Skeletal muscle cell (primary cell): ENCODE measurements around the gene CLDN15.
A peak's percentile ranks its signal among the peaks of the same experiment; 100 is the strongest.
"Not testable (repeated sequence)": the region's sequence is repeated elsewhere in the genome, so short reads cannot be mapped to it uniquely, and the experiment has no call there.

ENCODE experiments used
- DNase-seq: peaks from one replicate; pipeline ENCODE4 v3.0.0-alpha.2; 2010; ENCODE audit warnings: low read depth
- H3K4me3 ChIP-seq: 2 replicates; pipeline ENCODE4 v1.5.1; 2011; ENCODE audit warnings: low read depth, mild to moderate bottlenecking, control low read depth, low read length, moderate library complexity

CLDN15 gene

GRCh38 chr7:101202603-101202918 is 35.0 kb downstream of the CLDN15 start:
- DNase-seq = no peak
- H3K4me3 ChIP-seq = no peak overlapping the region

- peak overlapping the region; percentile 7 for H3K4me3 ChIP-seq
- no peak for DNase-seq
Measured at GRCh38 chr7:101201695-101202602, 35.7 kb downstream of the CLDN15 start.

GRCh38 chr7:101200862-101201599 is 36.6 kb downstream of the CLDN15 start, which contains the start of gene MOGAT3:
Gene MOGAT3, minus strand, starts transcription at chr7:101201036. Its CDS starts 182 bp downstream, at chr7:101200854.
- peak within 1 kb of the TSS; percentile 7 for H3K4me3 ChIP-seq
- no peak for DNase-seq

- no peak for DNase-seq
Measured at GRCh38 chr7:101200504-101200861, 37.1 kb downstream of the CLDN15 start.

DNA sequence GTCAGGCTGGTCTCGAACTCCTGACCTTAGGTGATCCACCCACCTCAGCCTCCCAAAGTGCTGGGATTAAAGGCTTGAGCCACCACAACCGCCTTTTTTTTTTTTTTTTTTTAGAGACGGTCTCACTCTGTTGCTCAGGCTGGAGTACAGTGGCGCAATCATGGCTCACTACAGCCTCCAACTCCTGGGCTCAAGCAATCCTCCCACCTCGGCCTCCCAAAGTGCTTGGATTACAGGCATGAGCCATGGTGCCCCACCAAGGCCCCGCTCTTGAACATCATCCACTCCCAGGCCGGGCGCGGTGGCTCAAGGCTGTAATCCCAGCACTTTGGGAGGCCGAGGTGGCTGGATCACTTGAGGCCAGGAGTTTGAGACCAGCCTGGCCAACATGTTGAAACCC is 38.1 kb downstream of the CLDN15 start:
- not testable (repeated sequence) for H3K4me3 ChIP-seq, DNase-seq

More at GRCh38 chr7:101200504-101200861, 37.1 kb downstream of the CLDN15 start:
- no peak overlapping the region for H3K4me3 ChIP-seq

DNA sequence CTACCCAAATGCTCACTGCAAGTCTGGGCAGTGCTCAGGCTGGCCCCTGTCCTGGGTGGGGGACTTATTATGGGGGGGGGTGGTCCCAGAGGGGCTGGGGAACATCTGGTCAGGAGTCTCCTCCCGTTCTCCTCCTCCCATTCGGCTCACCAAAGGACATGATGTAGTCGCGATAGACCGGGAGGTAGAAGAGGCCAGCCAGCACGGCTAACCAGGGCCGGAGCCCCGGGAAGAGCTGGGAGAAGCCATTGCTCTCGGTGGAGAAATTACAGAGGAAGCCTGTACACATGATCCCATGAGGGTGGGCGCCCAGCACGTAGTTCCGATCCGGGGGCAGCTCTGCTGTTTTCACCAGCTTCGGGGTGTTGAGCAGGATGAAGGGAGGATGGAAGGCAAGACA is 39.1 kb downstream of the CLDN15 start:
- H3K4me3 ChIP-seq = no peak overlapping the region
- DNase-seq = no peak

DNA sequence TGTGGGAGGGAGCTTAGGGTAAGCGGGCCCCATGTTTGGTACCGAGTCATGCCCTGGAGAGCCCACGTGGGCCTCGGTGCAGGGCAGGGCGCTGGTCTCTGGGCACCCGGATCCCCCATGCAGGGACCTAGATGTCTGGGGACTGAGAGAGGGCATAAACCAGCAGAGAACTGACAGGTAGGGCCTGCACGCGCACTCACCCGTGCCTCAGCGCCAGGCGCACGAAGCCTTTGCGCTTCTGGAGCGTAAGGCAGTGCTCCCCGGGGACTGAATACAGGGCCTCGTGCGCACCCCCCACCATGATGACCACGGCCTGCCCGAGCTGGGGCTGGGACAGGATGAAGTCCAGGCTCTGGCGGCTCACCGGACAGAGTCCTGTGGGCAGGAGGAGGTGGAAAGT is 39.6 kb downstream of the CLDN15 start:
- H3K4me3 ChIP-seq = no peak overlapping the region
- no peak for DNase-seq

GRCh38 chr7:101195884-101196283 is 41.7 kb downstream of the CLDN15 start:
- no peak for DNase-seq
- no peak overlapping the region for H3K4me3 ChIP-seq

- no peak overlapping the region for H3K4me3 ChIP-seq
- DNase-seq = no peak
Measured at GRCh38 chr7:101189109-101189508, 48.5 kb downstream of the CLDN15 start.

GRCh38 chr7:101186844-101187428 is 50.7 kb downstream of the CLDN15 start:
- H3K4me3 ChIP-seq = no peak overlapping the region
- no peak for DNase-seq

DNA sequence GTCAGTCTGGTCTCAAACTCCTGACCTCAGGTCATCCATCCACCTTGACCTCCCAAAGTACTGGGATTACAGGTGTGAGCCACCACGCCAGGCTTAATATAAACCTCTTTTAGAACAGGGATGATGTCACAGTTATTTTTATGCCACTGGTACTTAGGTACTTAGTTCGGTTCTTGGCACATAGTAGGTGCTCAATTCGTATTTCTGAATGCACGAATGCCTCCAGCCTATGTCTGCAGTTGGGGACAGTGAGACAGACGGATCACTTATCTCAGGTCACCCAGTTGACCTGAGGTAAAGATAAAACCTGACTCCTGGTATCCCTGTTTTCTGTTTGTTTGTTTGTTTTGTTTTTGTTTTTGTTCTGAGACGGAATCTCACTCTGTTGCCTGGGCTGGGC is 51.4 kb downstream of the CLDN15 start:
- no peak for DNase-seq
- H3K4me3 ChIP-seq = no peak overlapping the region

GRCh38 chr7:101185258-101185839 is 52.3 kb downstream of the CLDN15 start:
- no peak overlapping the region for H3K4me3 ChIP-seq
- no peak for DNase-seq
